ENCODE results near the gene ZNF407. TPM values are rescaled to one million over a fixed set of nuclear protein-coding genes. Genes with fewer than 3 reads are reported as not detected.

ZNF407 gene
- total RNA-seq, 1 experiment from 2014 or later: 5.9 TPM

GRCh38 chr18:74880706-74881278 lies 283.1 kb downstream of the ZNF407 start:
- DNase-seq (ENCODE audit: low read depth): no peak

DNA sequence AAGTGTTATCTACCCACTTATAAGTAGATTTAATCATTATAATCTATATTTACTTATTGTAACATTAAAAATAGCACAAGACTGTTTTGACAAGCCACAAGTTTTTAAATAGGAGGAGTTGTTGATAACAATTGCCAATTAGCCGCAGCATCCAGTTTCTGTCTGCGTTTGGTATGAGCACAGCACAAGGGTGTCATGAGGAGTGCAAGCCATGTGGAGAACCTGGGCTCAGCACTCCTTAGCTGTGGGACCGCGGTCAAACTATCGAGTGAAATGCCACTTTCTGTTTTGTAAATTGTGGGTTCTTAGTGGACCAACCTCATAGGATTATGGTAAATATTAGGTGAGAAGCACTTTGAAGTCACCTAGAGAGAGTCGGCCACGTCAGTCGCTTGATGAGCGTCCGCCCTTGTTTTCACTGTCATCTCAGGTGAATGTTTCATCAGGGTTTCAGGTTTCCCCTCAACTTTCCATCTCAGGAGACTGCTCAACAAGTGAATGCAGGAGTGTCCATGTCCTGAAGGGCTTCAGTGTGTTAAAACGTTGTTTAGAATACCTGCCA lies 294.5 kb downstream of the ZNF407 start:
- DNase-seq (ENCODE audit: low read depth): no peak

- DNase-seq (ENCODE audit: low read depth): peak; percentile 6
Observed at GRCh38 chr18:74895686-74896085, 298.0 kb downstream of the ZNF407 start.

GRCh38 chr18:74896390-74896991 lies 298.8 kb downstream of the ZNF407 start:
- peak; percentile 32 for DNase-seq (ENCODE audit: low read depth)

GRCh38 chr18:74897971-74898657 lies 300.4 kb downstream of the ZNF407 start:
- DNase-seq (ENCODE audit: low read depth): peak; percentile 57

DNA sequence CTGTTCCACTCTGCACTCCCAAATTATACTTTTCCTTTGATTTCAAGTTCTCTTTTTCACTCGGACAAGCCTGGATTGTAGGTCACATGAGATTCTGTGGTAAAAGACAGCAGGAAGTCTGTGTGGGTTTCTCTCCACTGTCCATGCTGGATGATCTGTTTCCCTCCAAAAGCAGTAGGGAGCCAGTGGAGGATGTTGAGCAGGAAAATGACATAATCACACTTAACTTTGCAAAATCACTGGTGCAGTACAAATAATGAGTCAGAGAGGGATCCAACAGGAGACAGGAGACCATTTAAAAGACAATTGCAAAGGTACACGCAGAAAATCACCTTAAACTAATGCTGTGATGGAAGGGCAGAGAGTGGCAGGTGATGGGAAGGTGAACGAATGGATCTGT lies 301.3 kb downstream of the ZNF407 start:
- DNase-seq (ENCODE audit: low read depth): peak; percentile 77

DNA sequence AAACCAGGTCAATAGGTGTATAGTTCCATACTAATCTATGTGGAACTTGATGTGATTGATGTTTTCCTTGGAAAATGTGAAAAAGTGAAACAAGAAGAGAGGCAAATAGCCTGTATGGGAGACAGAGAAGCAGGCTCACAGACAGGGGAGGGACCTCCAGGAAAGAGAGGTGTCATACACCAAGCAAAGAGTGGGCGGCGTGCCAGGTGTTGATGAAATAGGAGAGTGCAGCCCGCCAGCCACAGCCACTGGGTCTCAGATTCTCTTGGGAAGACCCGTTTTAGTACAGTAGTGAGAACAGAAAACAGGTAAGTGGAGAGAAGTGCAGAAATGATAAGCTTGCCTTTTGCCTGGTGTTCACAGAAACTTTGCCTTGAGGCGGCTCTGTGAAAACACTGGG lies 301.9 kb downstream of the ZNF407 start:
- peak; percentile 65 for DNase-seq (ENCODE audit: low read depth)

GRCh38 chr18:74901362-74902146 lies 303.9 kb downstream of the ZNF407 start:
- no peak for DNase-seq (ENCODE audit: low read depth)

- DNase-seq (ENCODE audit: low read depth): no peak
Observed at GRCh38 chr18:74902147-74902455, 304.4 kb downstream of the ZNF407 start.

GRCh38 chr18:74905247-74905646 lies 307.6 kb downstream of the ZNF407 start:
- DNase-seq (ENCODE audit: low read depth): no peak

- DNase-seq (ENCODE audit: low read depth): no peak
Observed at GRCh38 chr18:74906184-74906583, 308.5 kb downstream of the ZNF407 start.

DNA sequence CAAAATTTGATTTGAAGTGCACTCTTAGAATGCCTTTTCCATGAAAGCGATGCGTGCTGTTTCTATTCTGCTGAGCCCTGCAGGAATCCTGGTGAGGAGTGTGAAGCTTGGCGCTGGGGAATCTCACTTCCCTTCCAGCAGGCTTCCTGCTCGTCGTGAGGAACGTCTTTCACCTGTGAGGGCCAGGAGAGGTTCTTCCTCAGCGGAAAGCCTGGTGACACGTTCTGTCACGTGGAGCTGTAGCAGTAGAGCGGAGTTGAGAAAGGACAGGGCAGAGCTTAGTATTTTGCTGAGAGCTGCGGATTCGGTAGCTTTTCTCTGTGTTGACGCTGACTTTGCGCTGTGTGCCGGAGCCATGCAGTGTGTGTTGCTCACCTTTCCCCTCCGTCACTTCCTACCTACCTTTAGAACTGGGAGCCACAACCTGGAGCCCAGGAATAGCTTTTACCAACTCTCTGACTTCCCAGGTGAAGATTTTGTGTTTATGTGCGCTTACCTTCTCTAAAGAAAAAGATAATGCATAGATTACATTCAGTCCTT lies 316.5 kb downstream of the ZNF407 start:
- DNase-seq (ENCODE audit: low read depth): no peak

DNA sequence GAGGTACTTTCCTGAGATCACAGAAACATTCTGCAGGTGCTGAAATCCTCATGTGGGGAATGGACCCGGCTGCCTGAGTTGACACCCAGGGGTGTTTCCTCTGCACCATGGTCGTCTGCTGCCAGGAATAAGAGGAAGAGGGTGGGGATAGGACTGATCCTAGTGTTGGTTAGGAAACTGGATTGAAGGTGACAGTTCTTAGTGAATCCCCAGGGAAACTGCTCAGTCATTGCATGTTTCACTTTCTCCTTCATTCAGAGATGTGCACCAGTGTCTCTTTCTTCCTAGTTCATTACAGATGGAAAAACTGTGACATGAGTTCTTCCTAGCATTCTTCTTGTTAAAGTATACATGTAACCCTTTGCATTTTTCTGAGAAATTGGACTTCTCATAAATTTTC lies 317.0 kb downstream of the ZNF407 start:
- no peak for DNase-seq (ENCODE audit: low read depth)

GRCh38 chr18:74916773-74917393 lies 319.2 kb downstream of the ZNF407 start:
- DNase-seq (ENCODE audit: low read depth): no peak

DNA sequence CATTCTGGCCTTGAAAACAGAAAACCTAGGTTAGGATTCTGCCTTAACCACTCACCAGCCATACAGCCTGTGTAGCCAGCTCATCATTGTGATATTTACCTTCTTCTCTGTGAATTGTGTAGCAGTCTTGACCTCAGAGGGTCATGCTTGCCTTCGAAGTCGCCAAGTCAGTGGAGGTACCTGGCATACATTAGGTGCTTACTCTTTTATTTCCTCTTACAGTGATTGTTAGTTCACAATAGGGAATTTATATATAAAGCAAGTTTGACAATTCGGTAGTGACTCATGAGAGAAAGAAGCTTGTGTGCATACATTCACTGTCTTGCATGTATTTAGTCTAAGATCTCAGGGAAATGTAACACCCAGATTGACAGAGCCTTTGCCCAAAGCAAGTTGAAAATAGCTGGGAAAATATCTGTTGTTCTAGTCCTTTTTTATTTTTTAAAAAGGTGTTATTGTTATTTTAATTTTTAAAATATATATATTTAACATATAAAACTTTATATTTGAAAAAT lies 320.7 kb downstream of the ZNF407 start:
- no peak for DNase-seq (ENCODE audit: low read depth)

- DNase-seq (ENCODE audit: low read depth): no peak
Observed at GRCh38 chr18:74921057-74921820, 323.6 kb downstream of the ZNF407 start.

- no peak for DNase-seq (ENCODE audit: low read depth)
Observed at GRCh38 chr18:74926051-74926450, 328.4 kb downstream of the ZNF407 start.

- no peak for DNase-seq (ENCODE audit: low read depth)
Observed at GRCh38 chr18:74928194-74928968, 330.7 kb downstream of the ZNF407 start.

GRCh38 chr18:74929110-74929509 lies 331.4 kb downstream of the ZNF407 start:
- no peak for DNase-seq (ENCODE audit: low read depth)

- no peak for DNase-seq (ENCODE audit: low read depth)
Observed at GRCh38 chr18:74930616-74931015, 332.9 kb downstream of the ZNF407 start.

All from Daoy (cell line).